ENCODE results near the gene CARD11. TPM values are rescaled to one million over a fixed set of nuclear protein-coding genes. Genes with fewer than 3 reads are reported as not detected.
A peak's percentile ranks its signal among the peaks of the same experiment; 100 is the strongest.

The CARD11 gene
- total RNA-seq (0.07 and 0.15 TPM in 2 replicates), polyA plus RNA-seq (not detected in 2 replicates)

- peaks cover 11% of the 10 kb centered on the region for H3K27me3 ChIP-seq
- DNase-seq (ENCODE audit: low read depth in 1 of 2, low spot score in 1 of 2) = peak in 1 of 2 donors; percentile 20
- no peak within 1 kb of the TSS for H3K27ac ChIP-seq
- no peak within 1 kb of the TSS for H3K4me3 ChIP-seq
- no peaks in the 10 kb centered on the region for H3K36me3 ChIP-seq
- no peak for TF ChIP-seq CTCF (IDR thresholded peaks at IDR 0.05; ENCODE audit: low read depth, low read length)
- H3K4me1 ChIP-seq (ENCODE audit: low read depth) = no peaks in the 10 kb centered on the region
- H3K9me3 ChIP-seq (ENCODE audit: low read depth) = no peaks in the 10 kb centered on the region
These were observed at the start of gene CARD11 for GRCh38 chr7:3043544-3044371. Gene CARD11 (minus strand): TSS chr7:3043867. CDS start chr7:2958506, 85,361 bp downstream.

- no peaks in the 10 kb centered on the region for H3K27me3 ChIP-seq
- H3K4me1 ChIP-seq (ENCODE audit: low read depth) = no peaks in the 10 kb centered on the region
- no peak overlapping the region for H3K27ac ChIP-seq
- no peak overlapping the region for H3K4me3 ChIP-seq
- DNase-seq (ENCODE audit: low read depth in 1 of 2, low spot score in 1 of 2) = no peak
- no peaks in the 10 kb centered on the region for H3K36me3 ChIP-seq
- no peak for TF ChIP-seq CTCF (IDR thresholded peaks at IDR 0.05; ENCODE audit: low read depth, low read length)
- H3K9me3 ChIP-seq (ENCODE audit: low read depth) = no peaks in the 10 kb centered on the region
These were observed 48.8 kb upstream of the CARD11 start for GRCh38 chr7:3092468-3092867.

GRCh38 chr7:3091631-3092030 lies 48.0 kb upstream of the CARD11 start:
- Histone ChIP-seq H3K9me3 (ENCODE audit: low read depth) (no peaks in the 10 kb centered on the region), H3K27me3 (no peaks in the 10 kb centered on the region), H3K27ac (no peak overlapping the region), H3K4me3 (no peak overlapping the region), H3K36me3 (no peaks in the 10 kb centered on the region), H3K4me1 (ENCODE audit: low read depth) (no peaks in the 10 kb centered on the region)
- DNase-seq (ENCODE audit: low read depth in 1 of 2, low spot score in 1 of 2) = no peak
- no peak for TF ChIP-seq CTCF (IDR thresholded peaks at IDR 0.05; ENCODE audit: low read depth, low read length)

DNA sequence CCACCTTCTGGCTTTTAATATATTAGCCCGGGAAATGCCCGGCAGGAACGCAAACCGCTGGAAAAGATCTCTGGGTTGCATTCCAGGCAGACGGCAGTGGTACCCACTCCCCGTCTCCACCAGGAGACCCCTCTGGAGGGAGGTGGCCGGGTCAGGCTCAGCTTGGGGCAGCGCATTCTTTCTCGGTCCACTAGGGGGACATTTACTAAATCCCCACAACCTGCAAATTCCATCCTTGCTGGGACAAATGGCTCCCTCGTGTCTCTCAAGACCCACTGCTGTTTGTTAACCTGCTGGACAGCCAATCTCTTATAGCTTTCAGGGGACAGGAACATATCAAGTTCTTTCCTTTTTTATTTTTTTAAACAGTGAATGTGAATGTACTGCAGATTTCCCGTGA lies 45.8 kb upstream of the CARD11 start:
- no peak overlapping the region for H3K4me3 ChIP-seq
- no peaks in the 10 kb centered on the region for H3K9me3 ChIP-seq (ENCODE audit: low read depth)
- no peaks in the 10 kb centered on the region for H3K4me1 ChIP-seq (ENCODE audit: low read depth)
- H3K36me3 ChIP-seq = no peaks in the 10 kb centered on the region
- DNase-seq (ENCODE audit: low read depth in 1 of 2, low spot score in 1 of 2) = peak; percentile 15 to 31
- peak; percentile 51 for TF ChIP-seq CTCF (IDR thresholded peaks at IDR 0.05; ENCODE audit: low read depth, low read length)
- H3K27ac ChIP-seq = no peak overlapping the region
- no peaks in the 10 kb centered on the region for H3K27me3 ChIP-seq

GRCh38 chr7:3087243-3087755 lies 43.6 kb upstream of the CARD11 start:
- H3K4me1 ChIP-seq (ENCODE audit: low read depth) = no peaks in the 10 kb centered on the region
- TF ChIP-seq CTCF (IDR thresholded peaks at IDR 0.05; ENCODE audit: low read depth, low read length) = no peak
- H3K9me3 ChIP-seq (ENCODE audit: low read depth) = no peaks in the 10 kb centered on the region
- H3K27me3 ChIP-seq = no peaks in the 10 kb centered on the region
- H3K27ac ChIP-seq = no peak overlapping the region
- H3K4me3 ChIP-seq = no peak overlapping the region
- DNase-seq (ENCODE audit: low read depth in 1 of 2, low spot score in 1 of 2) = no peak
- H3K36me3 ChIP-seq = no peaks in the 10 kb centered on the region

Measured in cardiac muscle cell (in vitro differentiated cells and primary cell).